Spleen (tissue), 11 donors: Measurements from ENCODE around the gene VGLL4. TPM values are rescaled to one million over a fixed set of nuclear protein-coding genes. Genes with fewer than 3 reads are reported as not detected.

Experiments
- DNase-seq: peaks from one replicate; pipeline ENCODE4 v3.0.0-alpha.2; 2020
- H3K27ac ChIP-seq, 8 donors: fragments of 200-600 bp; sonication (generic) in 7 of 8; 1 replicate in 4 of 8; 2 replicates in 4 of 8; pipeline versions ENCODE4 v1.5.0 to v1.8.0; 2016 to 2021; ENCODE audit warnings: inconsistent platforms in 4 of 8, mild to moderate bottlenecking in 4 of 8, moderate library complexity in 1 of 8
- H3K27me3 ChIP-seq, 7 donors: fragments of 200-600 bp; sonication (generic) in 6 of 7; replicated peaks in 1 of 7; 1 replicate in 4 of 7; 2 replicates in 3 of 7; pipeline versions ENCODE4 v1.5.0 to v1.8.0; 2016 to 2021; ENCODE audit warnings: inconsistent platforms in 3 of 7, mild to moderate bottlenecking in 1 of 7
- H3K36me3 ChIP-seq, 6 donors: fragments of 200-600 bp; sonication (generic) in 5 of 6; 1 replicate in 4 of 6; 2 replicates in 2 of 6; pipeline versions ENCODE4 v1.5.0 to v1.8.0; 2016 to 2021; ENCODE audit warnings: inconsistent platforms in 2 of 6
- H3K4me1 ChIP-seq, 6 donors: fragments of 200-600 bp; sonication (generic) in 5 of 6; 1 replicate in 3 of 6; 2 replicates in 3 of 6; pipeline versions ENCODE4 v1.5.0 to v1.8.0; 2016 to 2021; ENCODE audit warnings: inconsistent platforms in 3 of 6
- H3K4me3 ChIP-seq, 8 donors: fragments of 200-600 bp; sonication (generic) in 7 of 8; 1 replicate in 4 of 8; 2 replicates in 4 of 8; pipeline versions ENCODE4 v1.5.0 to v1.8.0; 2016 to 2021; ENCODE audit warnings: inconsistent platforms in 4 of 8, mild to moderate bottlenecking in 4 of 8, moderate library complexity in 2 of 8
- H3K9me3 ChIP-seq, 8 donors: fragments of 200-600 bp; sonication (generic) in 7 of 8; 1 replicate in 4 of 8; 2 replicates in 4 of 8; pipeline versions ENCODE4 v1.5.0 to v1.8.0; 2016 to 2021; ENCODE audit warnings: inconsistent platforms in 4 of 8
- POLR2A ChIP-seq, 3 donors: fragments of 450-650 bp; IDR thresholded peaks; one replicate each; pipeline ENCODE4 v1.5.1; 2017; ENCODE audit warnings: antibody characterized with exemption in 3 of 3, mild to moderate bottlenecking in 1 of 3
- POLR2AphosphoS5 ChIP-seq, 3 donors: sonication (generic); formaldehyde crosslinking; IDR thresholded peaks; one replicate each; pipeline ENCODE4 v1.5.1; 2017; ENCODE audit warnings: antibody characterized with exemption in 3 of 3
- WGBS, 5 donors: extraction: QIAGEN DNeasy Blood & Tissue Kit in 3 of 5; methylation state at CpG; one replicate each; pipeline versions ENCODE4 v1.1.5 to v1.1.7; 2013 to 2018; 5-methylcytosine and 5-hydroxymethylcytosine counted together
- intact Hi-C: fragments of 100-400 bp; cut with DNase I; formaldehyde crosslinking; loops from one replicate; pipeline ENCODE4 v1.15.0; 2023; ENCODE audit warnings: low total_unique reads
- polyA plus RNA-seq, 3 donors: library from polyadenylated mRNA; stranded (reverse); fragments of 200-250 nt; gene quantifications; one replicate each; pipeline ENCODE4 v1.2.1, GENCODE V29; 2013
- total RNA-seq, 7 donors: library from RNA; depleted of rRNA in 3 of 7; stranded (reverse); fragments of >200 nt in 3 of 7; fragmentation: NEBNext Ultra II Directional in 4 of 7; extraction: Animal tissue kit (Norgen Biotek cat#: 25700) in 4 of 7; gene quantifications; one replicate each; pipeline versions ENCODE4 v1.1.0 to v1.2.1, GENCODE V29; 2016 to 2021
- TF ChIP-seq, protein P1 (sequence below), 11 experiments: fragments of 200-600 bp in 7 of 11; fragments of 450-650 bp in 4 of 11; sonication (generic) in 4 of 11; IDR thresholded peaks in 8 of 11; conservative IDR thresholded peaks in 3 of 11; 1 replicate in 7 of 11; 2 replicates in 4 of 11; pipeline versions ENCODE4 v1.4.0 to v1.8.0; 2016 to 2021; ENCODE audit warnings: antibody characterized with exemption in 11 of 11, inconsistent platforms in 4 of 11, mild to moderate bottlenecking in 1 of 11
- donor health status: healthy with polysubstance abuse.
- donor health status: DM: no; HTN: no; CAD: no; lungs with moderate emphysema.
- donor health status: DM: no; HTN: no; CAD: no.
- donor health status: Bipolar disorder and iron deficiency.
- donor health status: healthy.
- donor health status: DM: no; HTN: no; CAD: no.
- donor health status: DM: yes; HTN: yes; CAD: no.

VGLL4 gene
- total and polyA plus RNA-seq, 10 donors = 13.5 to 80.2 (median 50.8) TPM

- Histone ChIP-seq H3K27ac (no peak overlapping the region), H3K27me3 (no peaks in the 10 kb centered on the region), H3K4me1 (no peaks in the 10 kb centered on the region), H3K9me3 (peaks cover 0 to 3% (median 0%) of the 10 kb centered on the region in 8 donors), H3K4me3 (no peak overlapping the region), H3K36me3 (peaks cover 0 to 19% (median 0%) of the 10 kb centered on the region in 6 donors)
- TF ChIP-seq POLR2AphosphoS5 (IDR thresholded peaks at IDR 0.05) (no peak), POLR2A (IDR thresholded peaks at IDR 0.05) (no peak)
- TF ChIP-seq, protein P1, sequence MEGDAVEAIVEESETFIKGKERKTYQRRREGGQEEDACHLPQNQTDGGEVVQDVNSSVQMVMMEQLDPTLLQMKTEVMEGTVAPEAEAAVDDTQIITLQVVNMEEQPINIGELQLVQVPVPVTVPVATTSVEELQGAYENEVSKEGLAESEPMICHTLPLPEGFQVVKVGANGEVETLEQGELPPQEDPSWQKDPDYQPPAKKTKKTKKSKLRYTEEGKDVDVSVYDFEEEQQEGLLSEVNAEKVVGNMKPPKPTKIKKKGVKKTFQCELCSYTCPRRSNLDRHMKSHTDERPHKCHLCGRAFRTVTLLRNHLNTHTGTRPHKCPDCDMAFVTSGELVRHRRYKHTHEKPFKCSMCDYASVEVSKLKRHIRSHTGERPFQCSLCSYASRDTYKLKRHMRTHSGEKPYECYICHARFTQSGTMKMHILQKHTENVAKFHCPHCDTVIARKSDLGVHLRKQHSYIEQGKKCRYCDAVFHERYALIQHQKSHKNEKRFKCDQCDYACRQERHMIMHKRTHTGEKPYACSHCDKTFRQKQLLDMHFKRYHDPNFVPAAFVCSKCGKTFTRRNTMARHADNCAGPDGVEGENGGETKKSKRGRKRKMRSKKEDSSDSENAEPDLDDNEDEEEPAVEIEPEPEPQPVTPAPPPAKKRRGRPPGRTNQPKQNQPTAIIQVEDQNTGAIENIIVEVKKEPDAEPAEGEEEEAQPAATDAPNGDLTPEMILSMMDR (IDR thresholded peaks at IDR 0.05 in 8 of 11, conservative IDR thresholded peaks at IDR 0.05 in 3 of 11) = no peak
- intact Hi-C loops = no loop called here
- no peak for DNase-seq
- 66 to 82% (median 70%) methylated on average over 7 of the region's 7 CpGs for WGBS, 5 donors
Observed at GRCh38 chr3:11523572-11524101, 120.1 kb downstream of the VGLL4 start.

DNA sequence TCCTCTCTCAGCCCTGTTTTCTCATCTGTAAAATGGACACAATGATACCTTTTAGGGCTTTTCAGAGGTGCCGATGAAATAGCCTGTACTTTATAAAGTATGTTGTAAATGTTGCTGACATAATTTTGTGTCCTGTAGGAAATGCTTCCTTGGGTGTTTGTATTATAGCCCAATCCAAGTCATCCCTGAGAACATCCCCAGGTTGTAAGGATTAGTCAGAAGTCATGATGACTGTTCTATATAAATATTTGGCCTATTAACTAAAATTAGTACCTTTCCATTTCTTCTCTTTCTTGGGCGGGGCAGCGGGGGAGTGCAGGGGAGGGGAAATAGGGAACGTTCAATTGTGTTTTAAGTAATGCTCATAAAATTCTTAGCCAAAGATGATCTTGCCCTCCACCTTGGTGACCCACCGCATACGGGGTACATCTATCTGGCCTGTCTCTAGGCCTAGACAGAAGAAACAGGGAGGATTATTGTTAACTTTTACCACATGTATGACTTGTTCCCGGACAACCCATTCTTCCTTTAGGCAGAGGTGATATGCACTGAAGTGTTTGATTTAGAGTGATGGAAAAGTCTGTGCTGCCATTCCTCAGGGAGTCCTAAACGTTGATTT is 120.7 kb downstream of the VGLL4 start:
- no peak for TF ChIP-seq POLR2AphosphoS5 (IDR thresholded peaks at IDR 0.05)
- no peak for TF ChIP-seq POLR2A (IDR thresholded peaks at IDR 0.05)
- TF ChIP-seq, protein P1 (IDR thresholded peaks at IDR 0.05 in 8 of 11, conservative IDR thresholded peaks at IDR 0.05 in 3 of 11) = no peak
- Histone ChIP-seq H3K9me3 (peaks cover 0 to 3% (median 0%) of the 10 kb centered on the region in 8 donors), H3K4me1 (no peaks in the 10 kb centered on the region), H3K36me3 (peaks cover 0 to 15% (median 0%) of the 10 kb centered on the region in 6 donors), H3K4me3 (no peak overlapping the region), H3K27ac (no peak overlapping the region), H3K27me3 (no peaks in the 10 kb centered on the region)
- 78 to 81% (median 80%) methylated on average over 8 of the region's 8 CpGs for WGBS, 5 donors
- DNase-seq = no peak
- intact Hi-C loops = no loop called here

- Histone ChIP-seq H3K27me3 (no peaks in the 10 kb centered on the region), H3K4me3 (no peak overlapping the region), H3K36me3 (peaks cover 0 to 8% (median 0%) of the 10 kb centered on the region in 6 donors), H3K27ac (no peak overlapping the region), H3K9me3 (peaks cover 0 to 3% (median 0%) of the 10 kb centered on the region in 8 donors), H3K4me1 (no peaks in the 10 kb centered on the region)
- 89 to 98% (median 96%) methylated on average over 5 of the region's 5 CpGs for WGBS, 5 donors
- intact Hi-C loops = no loop called here
- no peak for TF ChIP-seq POLR2A (IDR thresholded peaks at IDR 0.05)
- TF ChIP-seq POLR2AphosphoS5 (IDR thresholded peaks at IDR 0.05) = no peak
- TF ChIP-seq, protein P1 (IDR thresholded peaks at IDR 0.05 in 8 of 11, conservative IDR thresholded peaks at IDR 0.05 in 3 of 11) = no peak
- no peak for DNase-seq
Observed at GRCh38 chr3:11522398-11522715, 121.4 kb downstream of the VGLL4 start.

GRCh38 chr3:11521167-11521566 is 122.5 kb downstream of the VGLL4 start:
- 92 to 97% (median 93%) methylated on average over 8 of the region's 8 CpGs for WGBS, 5 donors
- DNase-seq = no peak

More at GRCh38 chr3:11521167-11521566, 122.5 kb downstream of the VGLL4 start:
- Histone ChIP-seq H3K27ac (no peak overlapping the region), H3K4me1 (no peaks in the 10 kb centered on the region), H3K4me3 (no peak overlapping the region), H3K36me3 (peaks cover 0 to 5% (median 0%) of the 10 kb centered on the region in 6 donors), H3K9me3 (no peaks in the 10 kb centered on the region), H3K27me3 (no peaks in the 10 kb centered on the region)
- intact Hi-C loops = no loop called here
- TF ChIP-seq, protein P1 (IDR thresholded peaks at IDR 0.05 in 8 of 11, conservative IDR thresholded peaks at IDR 0.05 in 3 of 11) = no peak
- no peak for TF ChIP-seq POLR2A (IDR thresholded peaks at IDR 0.05)
- no peak for TF ChIP-seq POLR2AphosphoS5 (IDR thresholded peaks at IDR 0.05)
